CD4-positive, alpha-beta memory T cell (primary cell): ENCODE data around the gene ALMS1. TPM values are rescaled to one million over a fixed set of nuclear protein-coding genes. Genes with fewer than 3 reads are reported as not detected.

Experiments used
- CTCF ChIA-PET: fragments of 350-600 bp; sonication (Branson Sonifier 250); formaldehyde crosslinking; loops from one replicate; lab custom pipeline; 2021; ENCODE audit warnings: inconsistent platforms; ENCODE audit not compliant: partially characterized antibody; lab: Charles Lee
- POLR2A ChIA-PET: fragments of 350-600 bp; sonication (Branson Sonifier 250); formaldehyde crosslinking; loops from one replicate; lab custom pipeline; 2021; ENCODE audit not compliant: partially characterized antibody; lab: Charles Lee
- DNase-seq, 5 donors: peaks; one replicate each; pipeline versions ENCODE4 v3.0.0 to v3.0.0-alpha.2; 2020 to 2022; ENCODE audit warnings: mixed read lengths in 1 of 5
- H3K27ac ChIP-seq: one replicate; pipeline ENCODE4 v1.7.0; 2013; ENCODE audit warnings: low read depth, low read length
- H3K27me3 ChIP-seq: 2 replicates; pipeline ENCODE4 v1.7.0; 2013; ENCODE audit warnings: mild to moderate bottlenecking, low read length, moderate library complexity; ENCODE audit not compliant: insufficient read depth
- H3K36me3 ChIP-seq: 2 replicates; pipeline ENCODE4 v1.7.0; 2013; ENCODE audit warnings: mild to moderate bottlenecking, low read length, moderate library complexity; ENCODE audit not compliant: insufficient read depth
- H3K4me1 ChIP-seq: 2 replicates; pipeline ENCODE4 v1.7.0; 2013; ENCODE audit warnings: mild to moderate bottlenecking, low read length, moderate library complexity; ENCODE audit not compliant: insufficient read depth
- H3K4me3 ChIP-seq, 2 donors: one replicate each; pipeline ENCODE4 v1.7.0; 2013; ENCODE audit warnings: low read length in 2 of 2, mild to moderate bottlenecking in 1 of 2
- H3K9me3 ChIP-seq, 2 donors: one replicate each; pipeline ENCODE4 v1.7.0; 2013; ENCODE audit warnings: low read length in 2 of 2, control low read depth in 1 of 2; ENCODE audit not compliant: control insufficient read depth in 1 of 2
- H3K27ac Mint-ChIP-seq, 7 donors: one replicate each; pipeline ENCODE4 v1.8.0; 2020 to 2021; ENCODE audit warnings: mixed read lengths in 7 of 7, mild to moderate bottlenecking in 6 of 7, inconsistent platforms in 3 of 7, moderate library complexity in 3 of 7
- H3K27me3 Mint-ChIP-seq, 2 donors: one replicate each; pipeline ENCODE4 v1.8.0; 2020 to 2021; ENCODE audit warnings: mixed read lengths in 2 of 2
- H3K36me3 Mint-ChIP-seq, 2 donors: one replicate each; pipeline ENCODE4 v1.8.0; 2020 to 2021; ENCODE audit warnings: mixed read lengths in 2 of 2, inconsistent platforms in 1 of 2, mild to moderate bottlenecking in 1 of 2
- H3K4me1 Mint-ChIP-seq, 4 donors: one replicate each; pipeline ENCODE4 v1.8.0; 2020 to 2021; ENCODE audit warnings: mixed read lengths in 4 of 4, mild to moderate bottlenecking in 1 of 4
- H3K4me3 Mint-ChIP-seq, 8 donors: one replicate each; pipeline ENCODE4 v1.8.0; 2020 to 2021; ENCODE audit warnings: mixed read lengths in 8 of 8, mild to moderate bottlenecking in 7 of 8, moderate library complexity in 6 of 8, inconsistent platforms in 3 of 8
- H3K9me3 Mint-ChIP-seq, 8 donors: one replicate each; pipeline ENCODE4 v1.8.0; 2020 to 2021; ENCODE audit warnings: mixed read lengths in 8 of 8, mild to moderate bottlenecking in 5 of 8, inconsistent platforms in 3 of 8, moderate library complexity in 1 of 8
- intact Hi-C: fragments of 100-400 bp; cut with micrococcal nuclease; formaldehyde crosslinking; loops from one replicate; pipeline ENCODE4 v1.15.1; 2023
- polyA plus RNA-seq, 2 donors: library from polyadenylated mRNA; unstranded; fragments of 300-500 nt; fragmentation: Illumina TruSeq; gene quantifications; one replicate each; pipeline ENCODE4 v1.2.3, GENCODE V29; 2021
- total RNA-seq, 2 experiments: library from RNA; stranded (reverse); gene quantifications; one replicate each; pipeline ENCODE4 v1.2.3, GENCODE V29; 2021

The ALMS1 gene
- total and polyA plus RNA-seq, 4 experiments from 2014 or later: 0.83 to 42.9 (median 19.5) TPM

DNA sequence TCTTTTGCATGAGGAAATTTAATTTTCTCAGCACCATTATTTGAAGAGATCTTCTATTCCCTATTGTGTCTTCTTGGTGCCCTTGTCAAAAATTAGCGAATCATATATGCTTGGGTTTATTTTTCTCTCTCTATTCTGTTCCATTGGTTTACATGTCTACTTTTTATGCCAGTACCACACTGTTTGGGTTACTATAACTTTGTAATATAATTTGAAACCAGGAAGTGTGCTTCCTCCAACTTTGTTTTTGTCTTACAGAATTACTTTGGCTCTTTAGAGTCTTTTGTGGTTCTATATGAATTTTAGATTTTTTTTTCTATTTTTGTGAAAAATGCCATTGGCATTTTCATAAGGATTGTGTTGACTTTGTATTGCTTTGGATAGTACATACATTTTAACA, 17.6 kb downstream of the ALMS1 start:
- Mint-ChIP-seq H3K36me3 (peaks cover 52 to 79% of the 10 kb centered on the region in 2 donors), H3K4me3 (no peak overlapping the region), H3K27me3 (no peaks in the 10 kb centered on the region), H3K9me3 (peaks cover 8 to 50% (median 31%) of the 10 kb centered on the region in 8 donors), H3K27ac (peak overlapping the region in 1 of 7 donors; percentile 22), H3K4me1 (peaks cover 7 to 18% (median 13%) of the 10 kb centered on the region in 4 donors)
- POLR2A ChIA-PET: no interaction called here
- DNase-seq: no peak
- CTCF ChIA-PET: no interaction called here
- Histone ChIP-seq H3K27ac (no peak overlapping the region), H3K4me3 (no peak overlapping the region), H3K36me3 (no peaks in the 10 kb centered on the region), H3K27me3 (no peaks in the 10 kb centered on the region), H3K9me3 (peaks cover 0 to 22% of the 10 kb centered on the region in 2 donors), H3K4me1 (no peaks in the 10 kb centered on the region)
- intact Hi-C loops: no loop called here

DNA sequence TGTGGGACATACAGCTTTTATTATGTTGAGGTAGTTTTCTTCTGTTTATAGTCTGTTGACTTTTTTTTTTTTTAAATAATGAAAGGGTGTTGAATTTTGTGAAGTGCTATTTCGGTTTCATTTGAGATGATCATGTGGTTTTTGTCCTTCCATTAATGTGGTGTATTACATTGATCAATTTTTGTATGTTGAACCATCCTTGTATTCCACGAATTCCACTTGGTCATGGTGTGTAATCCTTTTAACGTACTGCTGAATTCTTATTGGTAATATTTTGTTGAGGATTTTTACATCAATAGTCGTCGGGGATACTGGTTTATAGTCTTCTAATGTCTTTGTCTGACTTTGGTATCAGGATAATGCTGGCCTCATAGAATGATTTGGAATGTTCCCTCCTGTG, 18.8 kb downstream of the ALMS1 start:
- POLR2A ChIA-PET: no interaction called here
- Histone ChIP-seq H3K36me3 (no peaks in the 10 kb centered on the region), H3K9me3 (peaks cover 0 to 17% of the 10 kb centered on the region in 2 donors), H3K27ac (no peak overlapping the region), H3K27me3 (no peaks in the 10 kb centered on the region), H3K4me3 (no peak overlapping the region), H3K4me1 (no peaks in the 10 kb centered on the region)
- H3K4me1 Mint-ChIP-seq: peaks cover 7 to 15% (median 13%) of the 10 kb centered on the region in 4 donors
- H3K4me3 Mint-ChIP-seq: no peak overlapping the region
- CTCF ChIA-PET: no interaction called here
- DNase-seq: no peak
- peaks cover 49 to 74% of the 10 kb centered on the region in 2 donors for H3K36me3 Mint-ChIP-seq
- intact Hi-C loops: no loop called here
- peaks cover 5 to 45% (median 25%) of the 10 kb centered on the region in 8 donors for H3K9me3 Mint-ChIP-seq
- no peaks in the 10 kb centered on the region for H3K27me3 Mint-ChIP-seq
- no peak overlapping the region for H3K27ac Mint-ChIP-seq

GRCh38 chr2:73406996-73407395, 21.4 kb downstream of the ALMS1 start:
- no peaks in the 10 kb centered on the region for H3K27me3 Mint-ChIP-seq
- no peak for DNase-seq
- H3K27ac Mint-ChIP-seq: no peak overlapping the region
- Histone ChIP-seq H3K27ac (no peak overlapping the region), H3K4me1 (no peaks in the 10 kb centered on the region), H3K36me3 (no peaks in the 10 kb centered on the region), H3K9me3 (peaks cover 0 to 16% of the 10 kb centered on the region in 2 donors), H3K4me3 (no peak overlapping the region), H3K27me3 (no peaks in the 10 kb centered on the region)
- H3K4me1 Mint-ChIP-seq: peaks cover 7 to 11% (median 8%) of the 10 kb centered on the region in 4 donors
- H3K36me3 Mint-ChIP-seq: peaks cover 37 to 70% of the 10 kb centered on the region in 2 donors
- CTCF ChIA-PET: no interaction called here
- POLR2A ChIA-PET: no interaction called here
- intact Hi-C loops: no loop called here
- H3K4me3 Mint-ChIP-seq: no peak overlapping the region
- peaks cover 2 to 33% (median 19%) of the 10 kb centered on the region in 8 donors for H3K9me3 Mint-ChIP-seq

DNA sequence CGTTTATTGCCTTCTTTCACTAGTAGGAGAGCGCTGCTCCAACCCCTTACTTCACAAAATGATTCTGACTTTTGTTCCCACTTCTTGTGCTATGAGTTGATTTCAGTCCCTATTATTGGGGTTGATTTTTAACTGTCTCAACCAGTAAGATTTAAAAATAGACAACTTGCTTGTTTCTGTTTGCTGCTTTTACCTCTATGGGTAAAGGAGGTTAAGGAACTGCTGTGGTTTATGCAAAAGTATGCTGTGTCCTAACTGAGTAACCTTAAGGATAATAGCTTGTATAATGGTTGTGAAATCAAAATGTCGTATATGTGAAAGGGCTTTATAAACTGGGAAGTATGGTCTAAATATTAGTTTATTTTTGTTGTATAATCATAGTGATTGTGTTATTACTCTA, 22.6 kb downstream of the ALMS1 start:
- Mint-ChIP-seq H3K9me3 (peaks cover 2 to 30% (median 18%) of the 10 kb centered on the region in 8 donors), H3K4me1 (peaks cover 7 to 9% (median 8%) of the 10 kb centered on the region in 4 donors), H3K27me3 (no peaks in the 10 kb centered on the region), H3K36me3 (peaks cover 31 to 59% of the 10 kb centered on the region in 2 donors), H3K4me3 (no peak overlapping the region), H3K27ac (no peak overlapping the region)
- no peaks in the 10 kb centered on the region for H3K4me1 ChIP-seq
- CTCF ChIA-PET: no interaction called here
- intact Hi-C loops: no loop called here
- DNase-seq: no peak
- no peak overlapping the region for H3K4me3 ChIP-seq
- H3K27me3 ChIP-seq: no peaks in the 10 kb centered on the region
- H3K36me3 ChIP-seq: no peaks in the 10 kb centered on the region
- peaks cover 0 to 13% of the 10 kb centered on the region in 2 donors for H3K9me3 ChIP-seq
- no peak overlapping the region for H3K27ac ChIP-seq
- POLR2A ChIA-PET: no interaction called here

- Histone ChIP-seq H3K4me1 (no peaks in the 10 kb centered on the region), H3K27ac (no peak overlapping the region), H3K4me3 (no peak overlapping the region), H3K9me3 (no peaks in the 10 kb centered on the region), H3K36me3 (no peaks in the 10 kb centered on the region), H3K27me3 (no peaks in the 10 kb centered on the region)
- ChIA-PET CTCF (no interaction called here), POLR2A (no interaction called here)
- H3K36me3 Mint-ChIP-seq: peaks cover 12 to 19% of the 10 kb centered on the region in 2 donors
- no peaks in the 10 kb centered on the region for H3K9me3 Mint-ChIP-seq
- H3K4me1 Mint-ChIP-seq: peaks cover 0 to 5% (median 3%) of the 10 kb centered on the region in 4 donors
- no peak overlapping the region for H3K27ac Mint-ChIP-seq
- intact Hi-C loops: no loop called here
- H3K4me3 Mint-ChIP-seq: no peak overlapping the region
- no peak for DNase-seq
- no peaks in the 10 kb centered on the region for H3K27me3 Mint-ChIP-seq
Observed at GRCh38 chr2:73414696-73415095, 29.1 kb downstream of the ALMS1 start.

GRCh38 chr2:73415906-73416305, 30.3 kb downstream of the ALMS1 start:
- Mint-ChIP-seq H3K36me3 (peaks cover 15 to 22% of the 10 kb centered on the region in 2 donors), H3K4me1 (peaks cover 0 to 5% (median 3%) of the 10 kb centered on the region in 4 donors)
- CTCF ChIA-PET: no interaction called here

DNA sequence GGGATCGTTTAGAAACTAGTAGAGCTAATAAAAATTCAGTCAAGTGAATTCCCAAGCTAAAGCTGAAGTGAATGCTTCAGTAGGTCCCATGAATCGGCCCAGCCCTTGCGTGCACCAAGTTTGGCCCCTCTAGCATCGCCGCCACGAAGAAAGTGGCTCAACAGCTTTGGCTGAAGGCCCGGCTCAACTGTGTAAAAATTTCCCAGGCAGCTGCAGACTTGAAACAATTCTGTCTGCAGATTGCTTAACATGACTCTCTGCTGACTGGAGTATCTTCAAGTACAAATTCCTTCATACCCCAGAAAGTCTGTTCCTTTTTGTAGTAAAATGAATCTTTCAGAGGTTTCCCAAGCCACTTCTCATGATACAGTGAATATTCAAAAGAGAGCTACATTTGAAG, 32.7 kb downstream of the ALMS1 start:
- ChIA-PET POLR2A (no interaction called here), CTCF (no interaction called here)
- H3K36me3 Mint-ChIP-seq: peaks cover 11 to 26% of the 10 kb centered on the region in 2 donors
- H3K4me3 Mint-ChIP-seq: no peak overlapping the region
- DNase-seq: no peak
- Histone ChIP-seq H3K4me3 (no peak overlapping the region), H3K27me3 (no peaks in the 10 kb centered on the region), H3K36me3 (no peaks in the 10 kb centered on the region), H3K27ac (no peak overlapping the region), H3K4me1 (no peaks in the 10 kb centered on the region), H3K9me3 (no peaks in the 10 kb centered on the region)
- no peaks in the 10 kb centered on the region for H3K9me3 Mint-ChIP-seq
- no peak overlapping the region for H3K27ac Mint-ChIP-seq
- H3K27me3 Mint-ChIP-seq: no peaks in the 10 kb centered on the region
- intact Hi-C loops: no loop called here
- H3K4me1 Mint-ChIP-seq: peaks cover 0 to 5% (median 4%) of the 10 kb centered on the region in 4 donors

More at GRCh38 chr2:73415906-73416305, 30.3 kb downstream of the ALMS1 start:
- Histone ChIP-seq H3K27me3 (no peaks in the 10 kb centered on the region), H3K36me3 (no peaks in the 10 kb centered on the region), H3K9me3 (no peaks in the 10 kb centered on the region), H3K27ac (no peak overlapping the region), H3K4me1 (no peaks in the 10 kb centered on the region), H3K4me3 (no peak overlapping the region)
- Mint-ChIP-seq H3K27ac (no peak overlapping the region), H3K9me3 (no peaks in the 10 kb centered on the region), H3K4me3 (no peak overlapping the region), H3K27me3 (no peaks in the 10 kb centered on the region)
- no peak for DNase-seq
- intact Hi-C loops: no loop called here
- POLR2A ChIA-PET: no interaction called here
